HG03442 (cell line): Measurements from ENCODE around the gene WDR86.

Source experiments
- ATAC-seq: cut with Tn5 transposase; IDR thresholded peaks from one replicate; pipeline ENCODE4 v1.9.1; 2021; ENCODE audit warnings: mild to moderate bottlenecking, moderate library complexity; ENCODE audit not compliant: unreplicated experiment

Gene WDR86

DNA sequence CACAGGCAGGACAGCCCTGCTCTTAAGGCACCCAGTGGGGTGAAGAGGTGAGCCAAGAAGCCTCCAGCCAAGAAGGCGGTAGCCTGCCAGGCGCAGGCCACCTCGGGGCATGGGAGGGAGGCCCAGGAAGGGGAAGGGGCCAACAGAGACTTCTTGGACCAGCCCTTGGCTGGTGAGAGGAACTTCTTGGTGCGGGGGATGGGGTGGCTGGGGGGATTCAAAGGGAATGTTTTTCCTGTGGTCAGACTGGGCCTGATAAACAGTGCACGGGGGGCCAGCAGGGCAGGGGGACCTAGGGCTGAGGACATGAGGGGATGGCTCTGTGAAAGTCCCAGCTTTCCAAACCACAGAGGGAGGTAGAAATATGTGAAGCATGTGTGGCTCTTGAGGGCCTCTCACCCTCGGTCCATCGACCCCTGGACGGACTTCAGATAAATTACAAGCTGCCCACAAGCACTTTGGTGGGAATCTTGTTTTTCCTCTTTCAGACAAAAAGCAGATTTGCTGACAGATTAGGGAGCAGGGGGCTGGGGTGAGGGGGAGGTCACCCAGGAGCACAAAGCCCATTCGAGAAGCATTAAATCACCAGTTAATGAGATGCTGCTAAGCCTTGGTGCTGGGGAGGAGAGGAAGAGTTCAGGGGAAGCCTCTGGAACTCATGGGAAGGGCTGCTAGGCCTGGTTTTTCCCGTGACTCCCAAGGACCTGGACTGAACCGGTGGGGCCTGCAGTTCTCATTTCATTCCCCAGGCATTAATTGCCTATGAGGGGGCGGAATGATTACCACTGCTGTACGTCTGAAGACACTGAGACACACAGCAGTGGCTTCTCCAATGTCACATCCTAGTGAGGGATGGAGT is 18.8 kb upstream of the WDR86 start:
- no peak for ATAC-seq

DNA sequence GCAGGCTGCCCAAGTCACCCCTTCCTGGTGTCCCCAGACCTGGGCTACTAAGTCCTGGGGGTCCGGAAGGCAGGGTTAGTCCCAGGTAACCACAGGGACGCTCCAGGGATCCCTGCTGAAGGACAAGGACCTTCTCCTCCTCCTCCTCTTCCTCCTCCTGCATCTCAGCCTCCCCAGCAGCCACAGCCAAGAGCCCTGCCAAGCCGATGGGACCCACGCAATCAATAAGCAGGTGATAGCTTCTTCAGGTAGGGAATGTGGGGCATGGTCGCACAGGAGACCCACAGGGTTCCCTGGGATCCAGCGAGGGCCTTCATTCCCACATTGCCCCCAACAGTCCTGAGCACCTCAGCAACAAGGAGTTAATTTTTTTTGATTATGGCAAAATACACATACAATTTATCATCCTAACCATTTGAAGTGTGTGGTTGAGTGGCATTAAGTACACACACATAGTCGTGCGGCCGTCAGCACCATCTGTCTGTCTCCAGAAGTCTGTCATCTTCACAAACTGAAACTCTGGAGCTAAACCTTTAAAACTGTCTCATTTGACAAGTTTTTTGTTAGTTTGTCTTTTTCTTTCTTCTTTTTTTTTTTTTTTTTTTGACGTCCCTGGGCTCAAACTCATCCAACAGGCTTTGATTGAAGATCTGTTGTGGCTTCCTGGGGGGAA is 18.0 kb upstream of the WDR86 start:
- ATAC-seq: no peak

GRCh38 chr7:151426904-151427704 is 17.3 kb upstream of the WDR86 start:
- ATAC-seq: no peak

GRCh38 chr7:151426441-151426903 is 16.6 kb upstream of the WDR86 start:
- no peak for ATAC-seq

GRCh38 chr7:151425670-151426440 is 16.0 kb upstream of the WDR86 start:
- no peak for ATAC-seq

DNA sequence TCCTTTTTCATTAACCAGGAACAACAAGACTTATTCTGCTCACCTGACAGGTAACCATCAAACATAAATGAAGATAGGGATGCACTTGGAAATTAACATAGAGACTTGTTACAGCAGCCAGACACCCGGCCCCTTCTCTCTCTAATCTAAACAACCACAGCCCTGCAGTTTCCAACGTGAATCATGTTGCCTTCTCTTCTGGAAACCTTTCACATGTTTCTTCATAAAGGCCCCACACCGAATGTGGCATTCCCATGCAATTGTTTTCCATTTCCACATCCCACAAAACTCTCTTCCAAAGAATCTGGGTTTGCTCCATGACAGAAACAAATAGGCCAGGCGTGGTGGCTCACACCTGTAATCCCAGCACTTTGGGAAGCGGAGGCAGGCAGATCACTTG is 15.0 kb upstream of the WDR86 start:
- ATAC-seq: no peak

- no peak for ATAC-seq
Measured at GRCh38 chr7:151423936-151424335, 14.1 kb upstream of the WDR86 start.

DNA sequence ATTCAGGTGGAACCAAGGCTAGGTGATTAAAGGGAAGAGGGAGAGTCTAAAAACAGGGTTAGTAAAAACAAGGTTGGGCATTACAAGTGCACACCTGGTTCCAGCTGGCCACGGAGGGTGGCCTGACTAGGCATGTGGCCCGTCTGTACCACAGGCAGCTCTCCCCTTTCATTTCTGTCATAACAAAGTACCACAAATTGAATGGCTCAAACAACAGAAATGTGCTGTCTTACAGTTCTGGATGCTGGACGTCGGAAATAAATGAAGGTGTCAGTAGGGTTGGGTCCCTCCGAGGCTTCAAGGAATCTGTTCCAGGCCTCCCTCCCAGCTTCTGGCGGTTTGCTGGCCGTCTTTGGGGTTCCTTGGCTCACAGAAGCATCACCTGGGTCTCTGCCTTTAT is 13.4 kb upstream of the WDR86 start:
- ATAC-seq: no peak

- ATAC-seq: no peak
Measured at GRCh38 chr7:151422212-151422611, 12.4 kb upstream of the WDR86 start.

DNA sequence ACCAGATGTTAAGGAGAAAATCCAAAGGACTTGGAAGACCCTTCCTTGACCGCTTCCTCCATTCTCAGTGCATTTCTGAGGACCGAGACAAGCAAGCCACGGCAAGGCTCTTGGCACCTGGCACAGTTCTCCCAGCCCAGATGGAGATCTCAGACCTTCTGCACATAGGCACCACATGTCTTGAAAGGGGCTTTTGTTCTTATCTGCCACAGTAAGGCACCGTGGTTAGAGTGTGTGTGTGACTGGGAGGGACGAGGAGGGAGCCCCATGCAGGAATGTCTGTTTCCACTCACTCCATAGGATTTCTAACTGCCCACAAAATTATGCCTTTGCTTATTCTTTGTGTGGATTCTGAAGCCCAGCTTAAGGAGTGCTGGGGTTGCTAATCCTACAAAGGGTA is 10.3 kb upstream of the WDR86 start:
- no peak for ATAC-seq

DNA sequence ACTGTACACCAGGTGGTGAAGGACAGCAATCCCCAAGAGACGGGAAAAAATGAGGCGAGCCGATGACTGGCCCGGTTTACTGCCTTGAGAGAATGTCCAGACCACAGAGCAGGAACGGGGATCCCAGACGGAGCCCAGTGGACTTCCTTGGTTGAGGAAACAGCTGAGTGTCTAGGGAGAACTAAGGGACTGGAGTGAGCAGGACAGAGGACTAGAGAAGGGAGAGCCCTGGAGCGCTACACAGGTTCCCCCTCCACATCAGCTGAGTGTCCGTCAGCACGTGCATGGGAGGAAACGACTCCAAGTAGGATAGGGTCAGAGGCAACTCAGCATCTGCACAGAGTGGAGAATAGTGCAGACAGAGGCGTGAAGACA is 7.1 kb upstream of the WDR86 start:
- ATAC-seq: no peak

DNA sequence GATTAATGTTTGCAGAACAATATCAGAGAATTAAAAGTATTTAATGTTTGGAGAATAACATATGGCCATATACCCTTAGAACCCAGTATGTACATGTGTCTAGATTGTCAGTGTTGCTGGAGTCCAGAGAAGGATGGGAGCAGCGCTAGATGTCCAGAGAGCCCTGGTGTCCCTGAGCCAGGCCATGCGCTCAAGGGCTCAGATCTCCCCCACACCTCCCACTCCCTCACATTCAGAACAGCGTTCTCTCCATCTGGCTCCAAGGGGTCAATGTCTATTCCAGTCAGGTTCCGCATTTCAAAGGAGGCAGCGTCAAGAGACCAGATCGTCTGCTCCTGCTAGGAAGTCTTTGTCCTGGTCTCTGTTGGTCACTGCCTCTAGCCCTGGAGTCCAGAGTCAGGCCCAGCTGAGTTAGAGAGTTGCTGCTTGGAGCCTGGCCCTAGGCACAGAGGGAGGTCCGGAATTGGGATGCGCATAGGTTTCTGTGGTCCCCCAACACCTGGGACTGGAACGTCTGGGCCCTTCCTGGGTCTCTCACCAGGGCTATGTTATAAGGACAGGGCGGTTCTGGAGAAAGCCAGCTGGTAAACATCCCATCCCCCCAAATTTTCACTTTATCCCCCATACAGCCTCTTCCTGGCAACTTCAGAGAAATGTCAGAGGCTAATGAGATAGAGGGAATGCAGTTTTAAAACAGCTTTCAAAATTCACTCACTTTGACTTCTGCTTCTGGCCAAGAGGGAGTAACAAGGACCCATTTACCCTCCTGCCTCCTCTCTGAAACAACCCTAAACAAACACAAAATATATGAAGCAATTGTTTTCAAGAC is 6.5 kb upstream of the WDR86 start:
- no peak for ATAC-seq

GRCh38 chr7:151415375-151416105 is 5.7 kb upstream of the WDR86 start:
- no peak for ATAC-seq

DNA sequence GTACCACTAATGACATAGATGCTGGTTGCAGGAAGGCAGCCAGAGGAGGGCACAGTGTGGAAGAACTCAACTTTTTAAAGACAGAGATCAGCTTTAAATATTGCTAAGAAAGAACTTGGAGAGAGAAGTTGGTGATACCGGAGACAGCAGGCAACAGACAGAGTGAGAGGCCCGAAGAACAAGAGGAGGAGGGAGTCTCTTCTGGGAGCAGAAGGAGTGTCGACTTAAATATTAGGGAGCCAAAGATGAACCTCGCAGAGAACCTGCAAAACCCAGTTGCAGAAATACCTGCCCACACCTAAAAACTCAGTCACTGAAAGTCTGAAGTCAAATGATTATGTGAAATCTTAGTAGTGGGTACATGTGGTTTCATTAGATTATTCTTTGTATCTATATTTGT is 3.4 kb upstream of the WDR86 start:
- no peak for ATAC-seq

DNA sequence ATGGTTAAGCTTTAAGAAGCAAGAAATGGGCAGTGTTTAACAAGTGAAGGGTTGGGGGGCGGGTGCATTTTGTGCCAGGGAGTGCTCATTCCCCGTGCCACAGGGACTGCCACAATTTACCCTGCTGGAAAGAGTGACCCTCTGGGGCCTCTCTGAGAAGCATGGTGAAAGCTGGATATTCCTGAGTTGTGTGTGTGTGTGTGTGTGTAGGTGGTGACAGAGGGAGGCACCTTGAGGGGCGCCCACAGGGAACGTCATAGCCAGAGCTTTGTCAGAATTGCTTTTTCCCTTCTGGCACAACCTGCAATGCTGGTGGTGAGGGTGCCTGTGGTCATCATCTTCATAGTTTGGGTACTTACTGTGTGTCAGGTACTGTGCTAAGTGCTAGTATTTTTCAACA is 2.5 kb upstream of the WDR86 start:
- ATAC-seq: no peak

- ATAC-seq: no peak
Measured at GRCh38 chr7:151411551-151411950, 1.7 kb upstream of the WDR86 start.

GRCh38 chr7:151410405-151411390 is 860 bp upstream of the WDR86 start:
- ATAC-seq: no peak
